Left lung (tissue), 10 donors: ENCODE data around the gene SLC35F3. TPM values are rescaled to one million over a fixed set of nuclear protein-coding genes. Genes with fewer than 3 reads are reported as not detected.
A peak's percentile ranks its signal among the peaks of the same experiment; 100 is the strongest.

Experiments used
- ATAC-seq: fragments of 200-7000 bp; cut with Tn5 transposase; one replicate; pipeline ENCODE4 v1.9.1; 2020; ENCODE audit warnings: moderate library complexity
- DNase-seq, 4 donors: peaks; one replicate each; pipeline ENCODE4 v3.0.0-alpha.2; 2013 to 2020
- H3K27ac ChIP-seq, 2 donors: fragments of 200-600 bp; sonication (generic) in 1 of 2; one replicate each; pipeline versions ENCODE4 v1.5.0 to v1.8.0; 2020 to 2021
- H3K27me3 ChIP-seq, 2 donors: fragments of 200-600 bp; sonication (generic) in 1 of 2; one replicate each; pipeline versions ENCODE4 v1.5.0 to v1.8.0; 2020 to 2021
- H3K36me3 ChIP-seq, 2 donors: fragments of 200-600 bp; sonication (generic) in 1 of 2; one replicate each; pipeline versions ENCODE4 v1.5.0 to v1.8.0; 2020 to 2021
- H3K4me1 ChIP-seq, 2 donors: fragments of 200-600 bp; one replicate each; pipeline ENCODE4 v1.8.0; 2021
- H3K4me3 ChIP-seq, 2 donors: fragments of 200-600 bp; sonication (generic) in 1 of 2; one replicate each; pipeline versions ENCODE4 v1.5.0 to v1.8.0; 2020 to 2021; ENCODE audit warnings: mild to moderate bottlenecking in 1 of 2
- H3K9me3 ChIP-seq, 2 donors: fragments of 200-600 bp; sonication (generic) in 1 of 2; one replicate each; pipeline versions ENCODE4 v1.5.0 to v1.8.0; 2020 to 2021
- CTCF ChIP-seq, 2 donors: fragments of 200-600 bp; sonication (generic) in 1 of 2; IDR thresholded peaks; one replicate each; pipeline versions ENCODE4 v1.5.0 to v1.8.0; 2021; ENCODE audit warnings: antibody characterized with exemption in 2 of 2
- intact Hi-C, 2 donors: fragments of 100-400 bp; cut with DNase I; formaldehyde crosslinking; loops; one replicate each; pipeline versions ENCODE4 v1.11.2 to v1.14.2; 2022
- polyA plus RNA-seq, 6 donors: library from polyadenylated mRNA; unstranded; fragments of 120-200 nt; gene quantifications; one replicate each; pipeline ENCODE4 v1.2.1, GENCODE V29; 2013; ENCODE audit not compliant: insufficient read length in 6 of 6
- total RNA-seq, 2 donors: library from RNA; stranded (reverse); fragmentation: NEBNext Ultra II Directional; extraction: Animal tissue kit (Norgen Biotek cat#: 25700); gene quantifications; one replicate each; pipeline ENCODE4 v1.2.1, GENCODE V29; 2021
- donor health status: DM: no; HTN: yes; CAD: no.
- donor health status: DM: no; HTN: no; CAD: no.

The SLC35F3 gene
- total and polyA plus RNA-seq, 8 donors: 0.58 to 1.9 (median 1.5) TPM

GRCh38 chr1:234090212-234091064 lies 186.0 kb downstream of the SLC35F3 start:
- TF ChIP-seq CTCF (IDR thresholded peaks at IDR 0.05): no peak
- H3K36me3 ChIP-seq: no peaks in the 10 kb centered on the region
- H3K27me3 ChIP-seq: no peaks in the 10 kb centered on the region
- H3K27ac ChIP-seq: peak overlapping the region; percentile 15 to 24
- peaks cover 0 to 9% of the 10 kb centered on the region in 2 donors for H3K4me1 ChIP-seq
- peaks cover 0 to 4% of the 10 kb centered on the region in 2 donors for H3K9me3 ChIP-seq
- DNase-seq (no peak), ATAC-seq (peak; percentile 82)
- intact Hi-C loops: no loop called here
- no peak overlapping the region for H3K4me3 ChIP-seq

GRCh38 chr1:234091065-234091401 lies 186.6 kb downstream of the SLC35F3 start:
- intact Hi-C loops: no loop called here
- peaks cover 0 to 9% of the 10 kb centered on the region in 2 donors for H3K4me1 ChIP-seq
- H3K27me3 ChIP-seq: no peaks in the 10 kb centered on the region
- peaks cover 0 to 4% of the 10 kb centered on the region in 2 donors for H3K9me3 ChIP-seq
- H3K27ac ChIP-seq: peak overlapping the region; percentile 15 to 24
- H3K4me3 ChIP-seq: no peak overlapping the region
- ATAC-seq (peak; percentile 60), DNase-seq (no peak)
- no peaks in the 10 kb centered on the region for H3K36me3 ChIP-seq
- TF ChIP-seq CTCF (IDR thresholded peaks at IDR 0.05): no peak

GRCh38 chr1:234091876-234092275 lies 187.4 kb downstream of the SLC35F3 start:
- no peak overlapping the region for H3K27ac ChIP-seq
- no peak overlapping the region for H3K4me3 ChIP-seq
- no peaks in the 10 kb centered on the region for H3K36me3 ChIP-seq
- peaks cover 0 to 9% of the 10 kb centered on the region in 2 donors for H3K4me1 ChIP-seq
- TF ChIP-seq CTCF (IDR thresholded peaks at IDR 0.05): no peak
- peaks cover 0 to 4% of the 10 kb centered on the region in 2 donors for H3K9me3 ChIP-seq
- DNase-seq: no peak
- ATAC-seq: peak; percentile 31
- H3K27me3 ChIP-seq: no peaks in the 10 kb centered on the region
- intact Hi-C loops: no loop called here

- H3K4me3 ChIP-seq: no peak overlapping the region
- peaks cover 0 to 9% of the 10 kb centered on the region in 2 donors for H3K4me1 ChIP-seq
- H3K27ac ChIP-seq: no peak overlapping the region
- no peaks in the 10 kb centered on the region for H3K36me3 ChIP-seq
- no peak for ATAC-seq
- no peak for TF ChIP-seq CTCF (IDR thresholded peaks at IDR 0.05)
- no peak for DNase-seq
- peaks cover 0 to 4% of the 10 kb centered on the region in 2 donors for H3K9me3 ChIP-seq
- intact Hi-C loops: no loop called here
- H3K27me3 ChIP-seq: no peaks in the 10 kb centered on the region
These were observed 188.6 kb downstream of the SLC35F3 start for GRCh38 chr1:234093107-234093506.

- H3K4me3 ChIP-seq: no peak overlapping the region
- no peak overlapping the region for H3K27ac ChIP-seq
- no peaks in the 10 kb centered on the region for H3K27me3 ChIP-seq
- intact Hi-C loops: no loop called here
- no peak for TF ChIP-seq CTCF (IDR thresholded peaks at IDR 0.05)
- peaks cover 0 to 9% of the 10 kb centered on the region in 2 donors for H3K4me1 ChIP-seq
- no peak for ATAC-seq
- peaks cover 0 to 4% of the 10 kb centered on the region in 2 donors for H3K9me3 ChIP-seq
- DNase-seq: peak in 3 of 4 donors; percentile 37 to 75 (median 46)
- no peaks in the 10 kb centered on the region for H3K36me3 ChIP-seq
These were observed 189.3 kb downstream of the SLC35F3 start for GRCh38 chr1:234093741-234094140.
